Prostate gland (tissue), 2 donors: ENCODE results near the gene FCRL4.

Experiments used
- POLR2A ChIP-seq: fragments of 450-650 bp; IDR thresholded peaks from one replicate; pipeline ENCODE4 v1.6.1; 2016; ENCODE audit warnings: antibody characterized with exemption, mild to moderate bottlenecking
- POLR2AphosphoS5 ChIP-seq: sonication (generic); formaldehyde crosslinking; IDR thresholded peaks from one replicate; pipeline ENCODE4 v1.6.1; 2017; ENCODE audit warnings: antibody characterized with exemption
- TF ChIP-seq, protein P1 (sequence below), 4 experiments: fragments of 200-600 bp in 2 of 4; fragments of 450-650 bp in 2 of 4; sonication (generic) in 2 of 4; IDR thresholded peaks; 1 replicate in 3 of 4; 2 replicates in 1 of 4; pipeline ENCODE4 v1.5.1; 2016 to 2019; ENCODE audit warnings: antibody characterized with exemption in 4 of 4, mild to moderate bottlenecking in 2 of 4, moderate library complexity in 2 of 4

DNA sequence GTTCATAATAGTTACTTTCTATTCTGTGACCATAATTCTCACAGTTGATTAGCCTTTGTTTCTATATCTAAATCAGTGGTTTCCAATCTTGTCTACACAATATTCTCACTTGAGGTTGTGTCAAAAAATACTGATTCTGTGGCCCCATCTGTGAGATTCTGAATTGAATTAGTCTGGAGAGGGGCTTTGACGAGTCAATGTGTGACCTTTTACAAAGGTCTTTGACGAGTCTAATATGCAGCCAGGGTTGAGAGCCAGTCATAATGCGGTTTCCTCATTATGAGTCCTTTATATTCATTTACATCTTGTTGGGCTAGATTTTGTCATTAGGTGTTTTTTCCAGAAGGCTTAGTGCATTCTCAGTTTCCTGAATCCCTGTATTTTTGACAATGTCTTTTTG lies 65.3 kb downstream of the FCRL4 start:
- TF ChIP-seq, protein P1, sequence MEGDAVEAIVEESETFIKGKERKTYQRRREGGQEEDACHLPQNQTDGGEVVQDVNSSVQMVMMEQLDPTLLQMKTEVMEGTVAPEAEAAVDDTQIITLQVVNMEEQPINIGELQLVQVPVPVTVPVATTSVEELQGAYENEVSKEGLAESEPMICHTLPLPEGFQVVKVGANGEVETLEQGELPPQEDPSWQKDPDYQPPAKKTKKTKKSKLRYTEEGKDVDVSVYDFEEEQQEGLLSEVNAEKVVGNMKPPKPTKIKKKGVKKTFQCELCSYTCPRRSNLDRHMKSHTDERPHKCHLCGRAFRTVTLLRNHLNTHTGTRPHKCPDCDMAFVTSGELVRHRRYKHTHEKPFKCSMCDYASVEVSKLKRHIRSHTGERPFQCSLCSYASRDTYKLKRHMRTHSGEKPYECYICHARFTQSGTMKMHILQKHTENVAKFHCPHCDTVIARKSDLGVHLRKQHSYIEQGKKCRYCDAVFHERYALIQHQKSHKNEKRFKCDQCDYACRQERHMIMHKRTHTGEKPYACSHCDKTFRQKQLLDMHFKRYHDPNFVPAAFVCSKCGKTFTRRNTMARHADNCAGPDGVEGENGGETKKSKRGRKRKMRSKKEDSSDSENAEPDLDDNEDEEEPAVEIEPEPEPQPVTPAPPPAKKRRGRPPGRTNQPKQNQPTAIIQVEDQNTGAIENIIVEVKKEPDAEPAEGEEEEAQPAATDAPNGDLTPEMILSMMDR (IDR thresholded peaks at IDR 0.05), result no peak
- TF ChIP-seq POLR2AphosphoS5, result no peak
- no peak for TF ChIP-seq POLR2A
